Osteoblast (primary cell): ENCODE measurements around the gene ALG10B. TPM values are rescaled to one million over a fixed set of nuclear protein-coding genes. Genes with fewer than 3 reads are reported as not detected.
"Not testable (repeated sequence)": the region's sequence is repeated elsewhere in the genome, so short reads cannot be mapped to it uniquely, and the experiment has no call there.

Source experiments
- DNase-seq: peaks from one replicate; pipeline ENCODE4 v3.0.0; 2011; ENCODE audit warnings: low spot score, mixed read lengths; ENCODE audit not compliant: insufficient read length; ENCODE audit errors: missing footprints
- H2AFZ ChIP-seq: 2 replicates; pipeline ENCODE4 v1.6.0; 2011; ENCODE audit warnings: mild to moderate bottlenecking, low read length
- H3K27ac ChIP-seq: 2 replicates; pipeline ENCODE4 v1.5.1; 2011; ENCODE audit warnings: mild to moderate bottlenecking, low read depth, low read length, moderate library complexity
- H3K27me3 ChIP-seq: 2 replicates; pipeline ENCODE4 v1.6.0; 2012; ENCODE audit warnings: mild to moderate bottlenecking, control low read depth, inconsistent platforms, low read length, moderate library complexity; ENCODE audit not compliant: insufficient read depth
- H3K36me3 ChIP-seq: 2 replicates; pipeline ENCODE4 v1.5.1; 2011; ENCODE audit warnings: mild to moderate bottlenecking, low read length, control low read depth, moderate library complexity; ENCODE audit not compliant: insufficient read depth
- H3K4me1 ChIP-seq: 2 replicates; pipeline ENCODE4 v1.5.1; 2011; ENCODE audit warnings: mild to moderate bottlenecking, low read length, control low read depth, moderate library complexity; ENCODE audit not compliant: insufficient read depth
- H3K4me2 ChIP-seq: 2 replicates; pipeline ENCODE4 v1.6.0; 2011; ENCODE audit warnings: mild to moderate bottlenecking, low read length; ENCODE audit not compliant: insufficient read depth
- H3K4me3 ChIP-seq: fragments of 200-600 bp; sonication (generic); 3 replicates; pipeline ENCODE4 v1.5.1; 2012; ENCODE audit warnings: mild to moderate bottlenecking, low read length, inconsistent platforms; ENCODE audit not compliant: insufficient read depth
- H3K79me2 ChIP-seq: 2 replicates; pipeline ENCODE4 v1.6.0; 2012; ENCODE audit warnings: mild to moderate bottlenecking, low read length, control low read depth, inconsistent platforms; ENCODE audit not compliant: insufficient read depth
- H3K9me3 ChIP-seq: 2 replicates; pipeline ENCODE4 v1.5.1; 2011; ENCODE audit warnings: low read depth, low read length, control low read depth
- H4K20me1 ChIP-seq: 2 replicates; pipeline ENCODE4 v1.6.0; 2012; ENCODE audit warnings: mild to moderate bottlenecking, low read length, control low read depth; ENCODE audit not compliant: insufficient read depth
- CTCF ChIP-seq: IDR thresholded peaks from 2 replicates; pipeline ENCODE4 v1.5.1; 2011; ENCODE audit warnings: mild to moderate bottlenecking, low read depth, low read length, moderate library complexity; ENCODE audit errors: extremely low read depth
- total RNA-seq: library from RNA; depleted of rRNA; stranded (reverse); fragments of >200 nt; gene quantifications from 2 replicates; pipeline ENCODE4 v1.2.3, GENCODE V29; 2012

The ALG10B gene
- total RNA-seq, 1 donor = 2.9 TPM

GRCh38 chr12:38324912-38325311 is 8.3 kb downstream of the ALG10B start:
- no peak for DNase-seq

GRCh38 chr12:38327356-38327755 is 10.8 kb downstream of the ALG10B start:
- no peaks in the 10 kb centered on the region for H3K9me3 ChIP-seq
- no peak overlapping the region for H3K4me2 ChIP-seq
- H2AFZ ChIP-seq = no peak overlapping the region
- no peaks in the 10 kb centered on the region for H3K4me1 ChIP-seq
- H3K4me3 ChIP-seq = no peak overlapping the region
- no peaks in the 10 kb centered on the region for H4K20me1 ChIP-seq
- no peak for DNase-seq
- no peaks in the 10 kb centered on the region for H3K79me2 ChIP-seq
- H3K27me3 ChIP-seq = no peaks in the 10 kb centered on the region
- no peak for TF ChIP-seq CTCF
- no peaks in the 10 kb centered on the region for H3K36me3 ChIP-seq
- no peak overlapping the region for H3K27ac ChIP-seq

More at GRCh38 chr12:38324912-38325311, 8.3 kb downstream of the ALG10B start:
- H3K4me1 ChIP-seq = no peaks in the 10 kb centered on the region
- H3K27me3 ChIP-seq = no peaks in the 10 kb centered on the region
- no peaks in the 10 kb centered on the region for H3K9me3 ChIP-seq
- no peaks in the 10 kb centered on the region for H3K36me3 ChIP-seq
- no peak overlapping the region for H3K27ac ChIP-seq
- H2AFZ ChIP-seq = no peak overlapping the region
- TF ChIP-seq CTCF = no peak
- H3K4me2 ChIP-seq = no peak overlapping the region
- H3K4me3 ChIP-seq = no peak overlapping the region
- H4K20me1 ChIP-seq = no peaks in the 10 kb centered on the region
- H3K79me2 ChIP-seq = no peaks in the 10 kb centered on the region

- H3K27ac ChIP-seq = no peak overlapping the region
- H3K27me3 ChIP-seq = no peaks in the 10 kb centered on the region
- DNase-seq = peak; percentile 55
- no peaks in the 10 kb centered on the region for H3K4me1 ChIP-seq
- TF ChIP-seq CTCF = peak; percentile 54
- no peaks in the 10 kb centered on the region for H3K36me3 ChIP-seq
- no peaks in the 10 kb centered on the region for H3K79me2 ChIP-seq
- H3K4me3 ChIP-seq = no peak overlapping the region
- no peak overlapping the region for H2AFZ ChIP-seq
- H4K20me1 ChIP-seq = no peaks in the 10 kb centered on the region
- peak overlapping the region; percentile 61 for H3K4me2 ChIP-seq
- H3K9me3 ChIP-seq = no peaks in the 10 kb centered on the region
These were observed 11.8 kb downstream of the ALG10B start for GRCh38 chr12:38328306-38328895.

- H2AFZ ChIP-seq, H3K79me2 ChIP-seq, H3K9me3 ChIP-seq, H4K20me1 ChIP-seq, H3K27ac ChIP-seq, DNase-seq, H3K4me1 ChIP-seq, H3K27me3 ChIP-seq, H3K4me3 ChIP-seq, H3K4me2 ChIP-seq, H3K36me3 ChIP-seq: not testable (repeated sequence)
These were observed 13.8 kb downstream of the ALG10B start for GRCh38 chr12:38330414-38330813.
